Epidermal melanocyte (primary cell): ENCODE results near the gene THRSP.
A peak's percentile ranks its signal among the peaks of the same experiment; 100 is the strongest.
"Not testable (repeated sequence)": the region's sequence is repeated elsewhere in the genome, so short reads cannot be mapped to it uniquely, and the experiment has no call there.

Experiments used
- DNase-seq: peaks from one replicate; pipeline ENCODE4 v3.0.0; 2011; ENCODE audit warnings: low spot score; ENCODE audit not compliant: insufficient read length

The THRSP gene

GRCh38 chr11:78062671-78063070 is 990 bp upstream of the THRSP start:
- no peak for DNase-seq

DNA sequence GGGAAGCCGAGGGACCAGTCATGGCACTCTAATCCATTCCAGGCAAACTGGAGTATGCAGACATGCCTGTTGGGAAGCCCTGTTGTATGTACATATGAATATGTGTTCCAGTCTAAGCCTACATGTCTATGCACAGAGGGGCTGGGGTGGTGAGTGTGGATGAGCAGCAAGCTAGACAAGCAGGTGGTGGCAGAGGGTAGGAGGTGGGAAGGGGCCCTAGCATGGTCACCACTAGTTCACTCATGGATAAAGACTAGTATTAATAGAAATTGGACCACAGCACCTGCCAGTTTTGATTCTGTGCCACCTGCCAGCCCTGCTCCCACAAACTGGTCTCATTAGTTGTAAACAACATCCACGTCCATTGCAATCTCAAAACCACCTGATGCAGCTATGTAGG is 1.5 kb downstream of the THRSP start:
- no peak for DNase-seq

DNA sequence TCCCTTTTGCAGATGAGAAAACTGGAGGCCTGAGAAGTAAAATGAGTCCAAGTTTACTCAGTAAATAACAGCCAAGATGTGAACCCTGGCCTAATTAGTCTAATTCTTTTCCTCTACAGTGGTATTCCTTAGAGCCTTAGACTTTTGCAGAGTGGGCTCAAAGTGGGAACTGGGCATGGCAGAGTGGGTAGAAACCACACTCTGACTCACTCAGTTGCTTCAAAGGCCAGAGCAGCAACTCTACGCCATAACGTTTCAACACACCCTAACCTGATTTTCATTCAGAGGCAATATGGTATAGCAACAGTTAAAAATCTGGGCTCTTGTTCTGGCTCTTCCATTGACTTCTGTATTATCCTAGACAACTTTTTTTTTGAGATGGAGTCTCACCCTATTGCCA is 2.8 kb downstream of the THRSP start:
- no peak for DNase-seq

GRCh38 chr11:78067704-78068103 is 4.0 kb downstream of the THRSP start:
- no peak for DNase-seq

DNA sequence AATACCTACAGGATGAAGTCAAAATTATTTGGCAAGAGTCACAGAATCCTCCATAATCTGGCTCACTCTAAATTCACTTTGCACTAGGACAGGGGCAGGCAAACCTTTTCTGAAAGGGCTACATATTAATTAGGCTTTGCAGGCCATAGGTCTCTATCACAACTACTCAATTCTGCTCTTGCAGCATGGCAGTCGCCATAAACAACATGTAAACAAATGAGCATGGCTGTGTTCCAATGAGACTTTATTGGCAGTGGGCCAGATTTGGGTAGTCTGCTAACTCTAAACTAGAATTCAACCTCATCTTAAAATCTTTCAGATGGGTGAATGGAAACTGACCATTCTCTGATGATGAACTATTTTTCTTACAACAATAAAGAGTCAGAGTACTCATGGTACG is 5.8 kb downstream of the THRSP start:
- DNase-seq: no peak

GRCh38 chr11:78070621-78071020 is 7.0 kb downstream of the THRSP start:
- DNase-seq: no peak

DNA sequence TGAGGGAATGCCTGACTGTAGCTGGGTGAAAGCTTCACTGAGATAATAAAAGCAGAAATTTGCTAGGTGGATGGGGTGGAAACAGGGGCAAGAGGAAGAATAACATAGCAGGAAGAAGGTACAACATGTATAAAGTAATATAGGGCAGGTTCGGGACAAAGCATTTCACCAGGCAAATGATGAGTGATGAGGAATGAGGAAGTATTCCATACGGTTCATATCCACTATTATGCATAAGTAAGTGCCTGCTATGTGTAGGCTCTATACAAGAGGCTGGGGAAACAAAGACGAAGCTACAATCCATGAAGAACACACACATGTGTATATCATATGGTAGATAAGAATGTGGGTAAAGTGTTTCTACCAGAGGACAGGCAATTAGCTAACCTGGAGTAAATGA is 8.1 kb downstream of the THRSP start:
- DNase-seq: no peak

GRCh38 chr11:78072455-78072854 is 8.8 kb downstream of the THRSP start:
- no peak for DNase-seq

- no peak for DNase-seq
Measured at GRCh38 chr11:78074756-78075155, 11.1 kb downstream of the THRSP start.

DNA sequence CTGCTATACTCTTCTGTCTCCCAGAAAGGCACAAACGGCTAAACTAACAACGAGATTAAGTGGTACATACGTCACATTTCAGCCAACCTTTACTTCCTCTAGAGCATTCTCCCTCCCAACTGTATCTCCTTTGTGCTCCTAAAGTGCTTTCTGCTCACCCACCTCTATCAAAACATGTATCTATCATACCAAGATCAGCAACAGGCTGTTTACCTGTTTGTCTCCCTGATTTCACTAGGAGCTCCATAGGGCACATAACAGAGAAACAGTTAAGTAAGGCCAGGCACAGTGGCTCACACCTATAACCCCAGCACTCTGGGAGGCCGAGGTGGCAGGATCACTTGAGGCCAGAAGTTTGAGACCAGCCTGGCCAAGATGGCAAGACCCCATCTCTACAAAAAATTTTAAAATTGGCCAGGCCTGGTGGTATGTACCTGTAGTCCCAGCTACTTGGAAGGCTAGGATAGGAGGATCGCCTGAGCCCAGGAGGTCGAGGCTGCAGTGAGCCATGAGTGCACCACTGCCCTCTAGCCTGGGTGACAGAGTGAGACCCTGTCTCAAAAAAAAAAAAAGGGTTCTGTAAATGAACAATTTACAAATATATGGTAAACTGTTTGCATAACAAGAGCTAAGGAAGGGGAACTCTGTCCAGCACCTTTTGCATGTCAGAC is 13.2 kb downstream of the THRSP start:
- no peak for DNase-seq

DNA sequence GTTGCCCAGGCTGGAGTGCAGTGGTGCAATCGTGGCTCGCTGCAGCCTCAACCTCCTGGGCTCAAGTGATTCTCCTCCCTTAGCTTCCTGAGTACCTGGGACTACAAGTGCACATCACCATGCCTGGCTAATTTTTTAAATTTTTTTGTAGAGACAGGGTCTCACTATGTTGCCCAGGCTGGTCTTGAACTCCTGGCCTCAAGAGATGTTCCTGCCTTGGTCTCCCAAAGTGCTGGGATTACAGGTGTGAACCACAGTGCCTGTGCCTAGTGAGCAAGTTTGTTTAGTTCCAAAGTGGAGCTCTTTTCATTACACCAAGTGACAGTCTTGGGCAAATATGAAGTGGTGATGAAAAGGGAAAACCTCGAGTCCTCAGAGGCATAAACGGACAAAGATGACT is 13.9 kb downstream of the THRSP start:
- DNase-seq: not testable (repeated sequence)

GRCh38 chr11:78078218-78079167 is 14.8 kb downstream of the THRSP start:
- no peak for DNase-seq

- peak; percentile 68 for DNase-seq
Measured at GRCh38 chr11:78079232-78080083, 15.8 kb downstream of the THRSP start, which contains the start of gene NDUFC2. TSS of gene NDUFC2 (minus strand) at chr11:78079862. CDS start at chr11:78079744, 118 bp downstream.

- no peak for DNase-seq
Measured at GRCh38 chr11:78080084-78080817, 16.6 kb downstream of the THRSP start.

DNA sequence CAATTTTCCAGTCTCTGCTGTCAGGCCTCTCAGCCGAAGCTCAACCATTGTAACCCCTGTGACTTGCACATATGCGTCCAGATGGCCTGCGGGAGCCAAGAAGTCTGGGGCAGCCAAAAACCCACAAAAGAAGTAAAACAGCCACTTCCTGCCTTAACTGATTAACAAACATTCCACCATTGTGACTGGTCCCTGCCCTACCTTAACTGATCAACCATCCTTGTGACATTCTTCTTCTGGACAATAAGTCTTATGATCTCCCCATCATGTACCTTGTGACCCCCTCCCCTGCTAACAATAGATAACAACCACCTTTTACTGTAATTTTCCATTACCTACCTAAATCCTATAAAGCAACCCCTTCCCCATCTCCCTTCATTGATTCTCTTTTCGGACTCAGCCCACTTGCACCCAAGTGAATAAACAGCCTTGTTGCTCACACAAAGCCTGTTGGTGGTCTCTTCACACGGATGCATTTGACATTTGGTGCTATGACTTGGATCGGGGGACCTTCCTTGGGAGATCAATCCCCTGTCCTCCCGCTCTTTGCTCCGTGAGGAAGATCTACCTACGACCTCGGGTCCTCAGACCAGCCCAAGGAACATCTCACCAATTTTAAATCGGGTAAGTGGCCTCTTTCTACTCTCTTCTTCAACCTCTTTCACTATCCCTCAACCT is 17.3 kb downstream of the THRSP start:
- DNase-seq: no peak

GRCh38 chr11:78081583-78081982 is 17.9 kb downstream of the THRSP start:
- DNase-seq: no peak

DNA sequence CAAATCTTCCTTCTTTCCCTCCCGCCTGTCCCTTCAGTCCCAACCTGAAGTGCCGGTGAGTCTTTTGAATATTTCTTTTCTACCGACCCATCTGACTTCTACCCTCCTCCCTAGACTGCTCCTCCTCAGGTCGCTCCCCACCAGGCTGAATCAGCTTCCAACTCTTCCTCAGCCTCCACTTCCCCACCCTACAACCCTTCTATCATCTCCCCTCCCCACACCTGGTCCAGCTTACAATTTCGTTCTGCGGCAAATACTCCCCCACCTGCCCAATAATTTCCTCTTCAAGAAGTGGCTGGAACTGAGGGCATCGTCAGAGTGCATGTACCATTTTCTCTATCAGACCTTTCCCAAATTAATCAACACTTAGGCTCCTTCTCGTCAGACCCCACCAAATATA is 18.5 kb downstream of the THRSP start:
- DNase-seq: no peak

- no peak for DNase-seq
Measured at GRCh38 chr11:78083021-78083420, 19.4 kb downstream of the THRSP start.

- DNase-seq: not testable (repeated sequence)
Measured at GRCh38 chr11:78084506-78084905, 20.8 kb downstream of the THRSP start.

- DNase-seq: no peak
Measured at GRCh38 chr11:78085972-78086371, 22.3 kb downstream of the THRSP start.
